HG02610 (cell line): Measurements from ENCODE around the gene TM9SF4.
"Not testable (repeated sequence)": the region's sequence is repeated elsewhere in the genome, so short reads cannot be mapped to it uniquely, and the experiment has no call there.

Source experiments
- ATAC-seq: cut with Tn5 transposase; IDR thresholded peaks from one replicate; pipeline ENCODE4 v1.9.1; 2021; ENCODE audit warnings: mild to moderate bottlenecking, moderate library complexity; ENCODE audit not compliant: unreplicated experiment

TM9SF4 gene

DNA sequence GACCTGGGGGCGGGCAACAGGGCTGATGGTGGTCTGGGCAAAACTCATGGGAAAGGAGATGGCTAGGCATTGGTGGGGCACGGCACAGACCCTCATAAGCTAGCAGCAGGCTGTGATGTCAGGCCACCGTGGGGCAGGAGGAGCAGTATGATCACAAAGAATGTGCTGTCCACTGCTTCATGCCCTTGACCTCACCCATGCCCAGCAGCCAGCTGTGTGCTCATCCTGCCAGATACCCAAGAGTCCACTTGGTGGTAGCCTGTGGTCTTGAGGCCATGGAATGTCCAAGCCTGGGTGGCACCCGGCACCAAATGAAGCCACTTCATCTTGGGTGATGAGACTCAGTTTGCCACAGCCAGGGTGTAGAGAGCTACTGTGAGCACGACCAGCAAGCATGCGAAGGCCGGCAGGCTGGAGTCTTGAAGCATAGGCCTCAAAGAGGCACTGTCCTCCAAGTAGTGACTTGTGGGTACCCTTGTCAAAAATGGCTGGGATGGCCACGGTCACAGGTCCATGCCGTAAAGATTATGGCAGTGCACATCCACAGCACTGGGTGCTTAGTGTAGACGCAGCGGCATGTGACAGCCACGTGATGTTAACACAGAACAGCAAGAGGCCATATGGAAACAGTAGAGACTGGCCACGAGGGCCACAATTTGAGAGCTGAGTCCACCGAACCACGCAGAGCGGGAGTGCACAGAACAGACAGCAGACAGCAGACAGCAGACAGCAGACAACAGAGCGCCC is 79.0 kb downstream of the TM9SF4 start:
- ATAC-seq: no peak

GRCh38 chr20:32189123-32189410 is 79.6 kb downstream of the TM9SF4 start:
- ATAC-seq: no peak

- ATAC-seq: no peak
Measured at GRCh38 chr20:32189691-32190615, 80.4 kb downstream of the TM9SF4 start.

DNA sequence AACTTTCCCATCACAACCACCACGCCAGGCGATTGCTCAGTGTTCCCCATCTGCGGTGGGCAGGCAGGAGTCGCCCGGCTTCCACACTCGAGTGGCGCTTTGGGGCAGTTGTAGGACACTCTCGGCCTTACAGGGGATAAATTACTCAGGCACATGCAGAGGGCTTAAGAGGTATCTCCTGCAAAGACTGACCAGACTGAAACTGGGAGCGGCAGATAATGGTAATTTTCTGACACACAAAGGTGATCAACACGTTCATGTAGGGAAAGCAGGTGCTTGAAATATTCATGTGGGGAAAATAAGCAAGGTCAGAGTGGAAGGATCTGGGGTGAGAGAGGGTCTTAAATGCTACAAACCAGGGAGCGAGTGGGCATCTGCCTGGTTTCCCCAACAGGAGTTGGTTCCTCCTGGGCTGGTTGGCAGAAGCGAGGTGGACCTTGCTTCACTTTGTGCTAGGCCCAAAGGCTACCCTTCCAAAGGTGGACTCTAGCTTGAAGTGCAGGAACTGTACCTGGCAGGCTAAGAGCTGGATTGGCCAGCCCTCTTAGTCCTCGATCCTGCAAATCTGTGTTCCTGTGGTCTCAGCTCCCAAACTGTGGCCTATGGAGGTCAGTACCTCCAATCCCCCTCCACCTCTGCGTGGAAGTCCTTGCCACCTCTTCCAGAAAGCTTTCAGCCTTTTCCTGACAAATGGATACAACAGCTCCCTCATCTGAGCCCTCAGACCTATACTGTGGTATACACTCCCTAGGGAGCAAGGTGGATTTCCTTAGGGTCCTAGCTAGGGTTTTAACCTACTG is 81.3 kb downstream of the TM9SF4 start:
- ATAC-seq: no peak

DNA sequence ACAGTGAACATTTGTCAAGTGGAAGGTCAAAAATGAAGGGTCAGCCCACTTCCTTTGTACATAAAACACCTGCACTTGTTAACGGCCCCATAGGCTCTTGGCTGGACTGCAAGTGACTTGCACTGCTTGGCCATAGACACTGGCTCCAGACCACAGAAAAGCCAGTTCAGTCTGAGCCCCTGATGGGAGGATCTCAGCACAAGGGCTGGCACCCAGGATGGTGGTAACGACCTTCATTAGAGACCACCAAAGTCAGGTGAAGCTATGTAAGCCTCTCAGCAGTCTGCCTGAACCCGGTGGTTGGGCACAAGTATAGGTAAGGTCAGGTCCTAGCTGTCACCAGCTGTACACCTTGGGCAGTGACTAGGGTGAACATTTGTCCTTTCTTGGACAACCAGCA is 81.9 kb downstream of the TM9SF4 start:
- no peak for ATAC-seq

GRCh38 chr20:32191873-32192272 is 82.4 kb downstream of the TM9SF4 start:
- no peak for ATAC-seq

- ATAC-seq: no peak
Measured at GRCh38 chr20:32192698-32193097, 83.2 kb downstream of the TM9SF4 start.

GRCh38 chr20:32193336-32193735 is 83.8 kb downstream of the TM9SF4 start:
- not testable (repeated sequence) for ATAC-seq

GRCh38 chr20:32193996-32194395 is 84.5 kb downstream of the TM9SF4 start:
- ATAC-seq: no peak

- ATAC-seq: no peak
Measured at GRCh38 chr20:32195581-32195980, 86.1 kb downstream of the TM9SF4 start.

DNA sequence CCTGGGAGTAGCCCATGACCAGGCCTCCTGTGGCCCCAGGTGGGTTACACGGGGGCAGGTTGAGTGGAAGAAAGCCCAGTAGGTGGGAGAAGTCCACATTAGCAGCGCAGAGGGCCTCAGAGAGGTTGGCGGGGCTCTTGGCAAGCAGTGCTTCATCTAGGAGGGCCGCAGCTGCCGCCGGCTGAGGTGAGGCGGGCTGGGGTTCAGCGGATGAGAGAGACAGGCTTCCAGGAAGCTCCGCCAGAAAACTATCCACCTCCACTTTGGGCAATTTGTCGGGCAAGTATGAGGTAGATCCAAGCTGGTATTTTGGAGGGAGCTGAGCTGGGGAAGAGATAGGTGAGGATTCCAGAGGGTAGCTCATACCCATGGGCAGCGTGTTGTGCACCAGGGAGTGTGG is 87.1 kb downstream of the TM9SF4 start:
- ATAC-seq: not testable (repeated sequence)

DNA sequence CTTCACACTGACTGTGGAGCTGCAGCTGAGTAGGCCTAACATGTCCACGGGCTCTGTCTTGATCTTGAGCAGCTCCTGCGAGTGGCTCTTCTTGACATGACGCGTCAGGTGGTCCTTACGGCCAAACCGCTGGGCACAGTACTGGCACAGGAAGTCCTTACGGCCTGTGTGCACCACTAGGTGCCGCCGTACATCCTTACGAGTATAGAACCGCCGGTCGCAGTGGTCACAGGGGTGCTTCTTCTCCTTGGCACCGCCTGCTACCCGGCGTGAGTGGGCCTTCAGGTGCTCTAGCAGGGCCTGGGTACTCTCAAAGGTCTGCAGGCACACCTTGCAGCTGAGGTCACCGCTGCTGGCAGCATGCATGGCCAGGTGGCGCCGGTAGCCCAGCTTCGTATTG is 87.6 kb downstream of the TM9SF4 start:
- not testable (repeated sequence) for ATAC-seq

DNA sequence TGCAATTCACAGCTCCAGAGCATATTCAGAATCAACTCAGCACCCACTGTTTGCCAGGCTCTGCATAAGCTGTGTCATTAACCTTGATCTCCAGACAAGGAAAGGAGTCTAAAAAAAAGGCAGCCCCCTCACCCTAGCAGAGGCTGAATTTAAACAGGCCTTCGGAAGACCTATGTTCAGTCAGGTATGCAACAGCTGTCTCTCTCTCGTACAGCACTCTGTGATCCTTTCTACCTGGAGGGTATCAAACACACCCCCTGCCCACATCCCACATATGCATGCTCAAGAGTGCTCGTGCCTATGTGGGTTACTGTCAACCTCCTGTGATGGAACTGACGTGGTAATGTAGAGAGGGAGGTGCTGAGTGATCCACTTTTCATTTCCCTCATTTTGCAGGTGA is 89.5 kb downstream of the TM9SF4 start:
- ATAC-seq: no peak

DNA sequence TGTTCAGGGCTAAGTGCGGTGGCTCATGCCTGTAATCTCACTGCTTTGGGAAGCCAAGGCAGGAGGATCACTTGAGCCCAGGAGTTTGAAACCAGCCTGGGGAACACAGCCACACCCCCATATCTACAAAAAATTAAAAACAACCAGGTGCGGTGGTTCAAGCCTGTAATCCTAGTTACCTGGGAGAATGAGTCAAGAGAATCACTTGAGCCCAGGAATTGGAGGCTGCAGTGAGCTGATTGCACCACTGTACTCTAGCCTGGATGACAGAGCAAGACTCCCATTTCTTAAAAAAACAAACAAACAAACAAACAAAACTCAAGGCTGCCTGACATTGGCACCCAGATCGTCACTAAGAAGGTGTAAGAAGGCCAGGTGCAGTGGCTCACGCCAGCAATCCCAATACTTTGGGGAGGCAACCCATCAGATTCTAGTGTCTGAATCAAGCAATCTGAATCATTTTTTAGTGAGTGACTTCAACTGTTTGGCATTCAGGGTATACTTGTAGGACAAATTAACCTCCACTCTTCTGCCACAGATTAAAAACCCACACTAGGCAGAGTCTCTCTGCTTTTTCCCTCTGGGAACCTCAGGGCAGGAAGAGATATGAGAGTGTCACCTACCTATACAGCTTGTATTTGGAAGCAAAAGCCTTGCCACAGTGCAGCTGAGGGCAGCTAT is 91.9 kb downstream of the TM9SF4 start:
- no peak for ATAC-seq

GRCh38 chr20:32201977-32202363 is 92.5 kb downstream of the TM9SF4 start:
- ATAC-seq: no peak

GRCh38 chr20:32203356-32204204 is 94.1 kb downstream of the TM9SF4 start:
- no peak for ATAC-seq

DNA sequence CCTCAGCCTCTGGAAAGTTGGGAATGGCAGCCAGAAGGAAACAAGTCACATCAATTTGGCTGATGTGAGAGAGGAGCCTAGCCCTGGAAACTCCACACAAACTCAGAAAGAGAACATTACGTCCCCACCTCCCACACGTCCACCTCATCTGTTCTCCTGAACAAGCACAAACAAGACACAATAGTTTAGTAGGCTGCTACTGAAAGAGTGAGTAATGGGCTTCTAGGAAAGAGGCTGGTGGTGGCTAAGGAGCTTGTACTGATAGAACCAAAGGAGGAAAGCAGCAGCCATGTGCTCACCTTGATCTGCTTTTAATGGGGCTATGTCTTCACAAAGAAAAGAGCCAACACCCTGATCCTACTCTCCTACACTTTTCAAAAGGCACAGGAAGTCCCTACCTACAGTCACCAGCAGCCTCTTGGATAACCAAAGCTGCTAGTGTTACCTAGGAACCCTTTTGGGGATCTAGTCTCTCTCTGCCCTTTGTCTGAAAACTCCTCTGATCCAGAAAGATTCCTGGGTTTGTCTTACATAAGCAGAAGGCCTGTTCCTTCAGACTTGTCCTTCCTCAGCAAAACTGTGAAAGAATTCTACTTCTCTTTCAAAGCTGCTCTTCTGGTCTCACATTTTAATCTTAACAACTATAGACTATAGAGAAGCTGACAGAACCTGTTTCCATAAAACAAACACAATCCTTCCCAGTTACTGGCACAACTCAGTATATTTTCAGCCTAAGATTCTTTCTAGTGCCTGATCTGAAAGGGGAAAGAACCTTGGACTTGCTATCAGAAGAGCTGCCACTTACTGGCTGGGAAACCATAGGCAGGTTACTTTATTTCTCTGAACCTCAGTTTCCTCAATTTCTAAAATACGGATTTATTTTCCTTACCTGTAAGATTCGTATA is 94.9 kb downstream of the TM9SF4 start:
- ATAC-seq: no peak

DNA sequence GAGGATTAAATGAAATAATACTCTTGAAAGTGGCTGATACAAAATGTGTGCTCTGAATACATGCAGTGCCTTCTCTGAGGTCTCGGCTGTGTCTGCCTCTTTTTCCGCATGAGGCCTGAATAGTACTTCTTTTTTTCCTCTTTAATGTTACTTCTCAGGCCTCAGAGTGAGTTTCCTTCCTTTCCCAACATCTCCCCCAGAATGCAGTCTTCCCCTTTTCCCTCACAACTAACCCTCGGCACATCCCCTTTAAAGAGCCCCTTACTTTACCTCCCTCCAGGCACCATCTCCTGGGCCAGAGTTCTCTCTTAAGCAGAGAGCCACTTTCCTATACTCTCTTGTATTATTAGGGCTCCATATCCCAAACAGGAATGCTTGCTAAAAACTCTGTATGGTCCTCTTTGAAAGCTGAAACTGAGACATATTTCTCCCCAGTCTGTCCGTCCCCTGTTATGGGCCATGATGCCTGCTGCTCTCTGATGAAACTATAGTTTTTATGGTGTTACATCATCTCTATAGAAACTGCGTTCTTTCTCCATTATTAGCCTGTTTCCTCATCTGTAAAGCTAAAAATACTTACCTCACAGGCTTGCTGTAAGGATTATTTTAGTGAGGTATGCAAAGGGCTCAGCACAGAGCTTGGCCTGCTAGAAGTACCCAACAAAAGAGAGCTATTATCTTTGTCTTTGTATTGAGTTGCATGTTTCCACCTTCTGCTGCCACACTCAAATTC is 95.8 kb downstream of the TM9SF4 start:
- no peak for ATAC-seq
